ENCODE results near the gene ABCG4. TPM values are rescaled to one million over a fixed set of nuclear protein-coding genes. Genes with fewer than 3 reads are reported as not detected.
A peak's percentile ranks its signal among the peaks of the same experiment; 100 is the strongest.
"Not testable (repeated sequence)": the region's sequence is repeated elsewhere in the genome, so short reads cannot be mapped to it uniquely, and the experiment has no call there.

The ABCG4 gene
- polyA plus RNA-seq, 6 donors from 2014 or later = not detected

GRCh38 chr11:119120639-119121007, 28.2 kb upstream of the ABCG4 start:
- Mint-ChIP-seq H3K27me3 (no peaks in the 10 kb centered on the region), H3K4me3 (peak overlapping the region; percentile 85 to 98 (median 94)), H3K27ac (peak overlapping the region; percentile 91 to 99 (median 96)), H3K36me3 (no peaks in the 10 kb centered on the region), H3K4me1 (peaks cover 30 to 42% (median 40%) of the 10 kb centered on the region in 3 donors), H3K9me3 (no peaks in the 10 kb centered on the region)
- no peak for ATAC-seq (ENCODE audit: low read depth in 2 of 2)
- no peak for DNase-seq

- no peaks in the 10 kb centered on the region for H3K9me3 Mint-ChIP-seq
- peak; percentile 99 for DNase-seq
- peak within 1 kb of the TSS; percentile 85 to 98 (median 94) for H3K4me3 Mint-ChIP-seq
- no peaks in the 10 kb centered on the region for H3K27me3 Mint-ChIP-seq
- peak; percentile 95 to 96 for ATAC-seq (ENCODE audit: low read depth in 2 of 2)
- no peaks in the 10 kb centered on the region for H3K36me3 Mint-ChIP-seq
- peaks cover 30 to 40% (median 37%) of the 10 kb centered on the region in 3 donors for H3K4me1 Mint-ChIP-seq
- H3K27ac Mint-ChIP-seq = peak within 1 kb of the TSS; percentile 91 to 99 (median 96)
These were observed 27.6 kb upstream of the ABCG4 start, which contains the start of gene HINFP for GRCh38 chr11:119121008-119121810. Gene HINFP, plus strand, starts transcription at chr11:119121580. Its CDS starts 5,365 bp downstream, at chr11:119126945.

- Mint-ChIP-seq H3K36me3 (no peaks in the 10 kb centered on the region), H3K27me3 (no peaks in the 10 kb centered on the region), H3K4me3 (peak overlapping the region; percentile 85 to 98 (median 94)), H3K9me3 (no peaks in the 10 kb centered on the region), H3K4me1 (peaks cover 32 to 43% (median 39%) of the 10 kb centered on the region in 3 donors), H3K27ac (peak overlapping the region; percentile 90 to 99 (median 94))
- DNase-seq (no peak), ATAC-seq (ENCODE audit: low read depth in 2 of 2) (peak in 1 of 2 donors; percentile 0)
These were observed 27.1 kb upstream of the ABCG4 start for GRCh38 chr11:119121811-119122124.

GRCh38 chr11:119125821-119126220, 23.0 kb upstream of the ABCG4 start:
- Mint-ChIP-seq H3K4me1 (peaks cover 28 to 40% (median 35%) of the 10 kb centered on the region in 3 donors), H3K27ac (peak overlapping the region in 1 of 6 donors; percentile 47)

GRCh38 chr11:119126675-119127268, 22.1 kb upstream of the ABCG4 start:
- Mint-ChIP-seq H3K4me1 (peaks cover 20 to 34% (median 29%) of the 10 kb centered on the region in 3 donors), H3K4me3 (no peak overlapping the region), H3K36me3 (peaks cover 0 to 8% of the 10 kb centered on the region in 2 donors), H3K27ac (no peak overlapping the region), H3K27me3 (no peaks in the 10 kb centered on the region), H3K9me3 (no peaks in the 10 kb centered on the region)
- DNase-seq = no peak
- ATAC-seq (ENCODE audit: low read depth in 2 of 2) = no peak

More at GRCh38 chr11:119125821-119126220, 23.0 kb upstream of the ABCG4 start:
- H3K27me3 Mint-ChIP-seq = no peaks in the 10 kb centered on the region
- ATAC-seq (ENCODE audit: low read depth in 2 of 2) (no peak), DNase-seq (no peak)
- peaks cover 0 to 3% of the 10 kb centered on the region in 2 donors for H3K36me3 Mint-ChIP-seq
- H3K9me3 Mint-ChIP-seq = no peaks in the 10 kb centered on the region
- H3K4me3 Mint-ChIP-seq = no peak overlapping the region

GRCh38 chr11:119130662-119131061, 18.2 kb upstream of the ABCG4 start:
- Mint-ChIP-seq H3K36me3 (peaks cover 11 to 26% of the 10 kb centered on the region in 2 donors), H3K9me3 (no peaks in the 10 kb centered on the region), H3K27ac (no peak overlapping the region), H3K4me1 (peaks cover 5 to 14% (median 11%) of the 10 kb centered on the region in 3 donors), H3K4me3 (no peak overlapping the region), H3K27me3 (no peaks in the 10 kb centered on the region)
- ATAC-seq (ENCODE audit: low read depth in 2 of 2) (no peak), DNase-seq (no peak)

- Mint-ChIP-seq H3K9me3 (peaks cover 0 to 1% (median 0%) of the 10 kb centered on the region in 7 donors), H3K27ac (no peak overlapping the region), H3K4me1 (peaks cover 0 to 5% (median 0%) of the 10 kb centered on the region in 3 donors), H3K27me3 (peaks cover 0 to 16% (median 5%) of the 10 kb centered on the region in 3 donors), H3K4me3 (no peak overlapping the region), H3K36me3 (peaks cover 11 to 26% of the 10 kb centered on the region in 2 donors)
- ATAC-seq (ENCODE audit: low read depth in 2 of 2) (no peak), DNase-seq (no peak)
These were observed 14.4 kb upstream of the ABCG4 start for GRCh38 chr11:119134389-119134978.

GRCh38 chr11:119139276-119139675, 9.6 kb upstream of the ABCG4 start:
- not testable (repeated sequence) for H3K27ac Mint-ChIP-seq; H3K4me3 Mint-ChIP-seq; H3K36me3 Mint-ChIP-seq; H3K4me1 Mint-ChIP-seq; ATAC-seq (ENCODE audit: low read depth in 2 of 2); DNase-seq; H3K9me3 Mint-ChIP-seq
- H3K27me3 Mint-ChIP-seq = peaks cover 9 to 40% (median 21%) of the 10 kb centered on the region in 3 donors

GRCh38 chr11:119144825-119145486, 3.9 kb upstream of the ABCG4 start:
- Mint-ChIP-seq H3K4me1 (peaks cover 12 to 16% (median 12%) of the 10 kb centered on the region in 3 donors), H3K9me3 (peaks cover 0 to 5% (median 0%) of the 10 kb centered on the region in 7 donors), H3K36me3 (no peaks in the 10 kb centered on the region), H3K4me3 (no peak overlapping the region), H3K27me3 (peaks cover 43 to 57% (median 54%) of the 10 kb centered on the region in 3 donors), H3K27ac (no peak overlapping the region)
- DNase-seq (peak; percentile 22), ATAC-seq (ENCODE audit: low read depth in 2 of 2) (peak; percentile 61 to 68)

GRCh38 chr11:119145551-119145950, 3.3 kb upstream of the ABCG4 start:
- DNase-seq (no peak), ATAC-seq (ENCODE audit: low read depth in 2 of 2) (no peak)
- no peaks in the 10 kb centered on the region for H3K36me3 Mint-ChIP-seq
- H3K4me1 Mint-ChIP-seq = peaks cover 12 to 16% (median 15%) of the 10 kb centered on the region in 3 donors
- peaks cover 48 to 60% (median 53%) of the 10 kb centered on the region in 3 donors for H3K27me3 Mint-ChIP-seq
- peaks cover 0 to 5% (median 0%) of the 10 kb centered on the region in 7 donors for H3K9me3 Mint-ChIP-seq
- H3K27ac Mint-ChIP-seq = no peak overlapping the region
- H3K4me3 Mint-ChIP-seq = no peak overlapping the region

- Mint-ChIP-seq H3K36me3 (no peaks in the 10 kb centered on the region), H3K4me3 (peak overlapping the region; percentile 16 to 88 (median 77)), H3K9me3 (peaks cover 0 to 5% (median 0%) of the 10 kb centered on the region in 7 donors), H3K4me1 (peaks cover 12 to 17% (median 16%) of the 10 kb centered on the region in 3 donors), H3K27me3 (peaks cover 57 to 75% (median 62%) of the 10 kb centered on the region in 3 donors), H3K27ac (no peak overlapping the region)
- peak in 1 of 2 donors; percentile 20 for ATAC-seq (ENCODE audit: low read depth in 2 of 2)
- no peak for DNase-seq
These were observed 1.1 kb upstream of the ABCG4 start for GRCh38 chr11:119147604-119148333.

GRCh38 chr11:119148720-119149017, 183 bp upstream of the ABCG4 start:
- Mint-ChIP-seq H3K27ac (no peak overlapping the region), H3K9me3 (peaks cover 0 to 3% (median 0%) of the 10 kb centered on the region in 7 donors), H3K27me3 (peaks cover 56 to 78% (median 63%) of the 10 kb centered on the region in 3 donors)

More at GRCh38 chr11:119148720-119149017, 183 bp upstream of the ABCG4 start:
- Mint-ChIP-seq H3K36me3 (no peaks in the 10 kb centered on the region), H3K4me1 (peaks cover 12 to 17% (median 16%) of the 10 kb centered on the region in 3 donors), H3K4me3 (peak overlapping the region; percentile 66 to 94 (median 79))
- DNase-seq = no peak
- ATAC-seq (ENCODE audit: low read depth in 2 of 2) = no peak
